Left kidney (tissue), 2 donors: Measurements from ENCODE around the gene TMEM203. TPM values are rescaled to one million over a fixed set of nuclear protein-coding genes. Genes with fewer than 3 reads are reported as not detected.

Experiments used
- DNase-seq: peaks from one replicate; pipeline ENCODE4 v3.0.0-alpha.2; 2013
- polyA plus RNA-seq: library from polyadenylated mRNA; unstranded; fragments of 120-200 nt; gene quantifications from one replicate; pipeline ENCODE4 v1.2.1, GENCODE V29; 2013; ENCODE audit not compliant: insufficient read length

Gene TMEM203
- polyA plus RNA-seq, 1 donor = 39.0 TPM

DNA sequence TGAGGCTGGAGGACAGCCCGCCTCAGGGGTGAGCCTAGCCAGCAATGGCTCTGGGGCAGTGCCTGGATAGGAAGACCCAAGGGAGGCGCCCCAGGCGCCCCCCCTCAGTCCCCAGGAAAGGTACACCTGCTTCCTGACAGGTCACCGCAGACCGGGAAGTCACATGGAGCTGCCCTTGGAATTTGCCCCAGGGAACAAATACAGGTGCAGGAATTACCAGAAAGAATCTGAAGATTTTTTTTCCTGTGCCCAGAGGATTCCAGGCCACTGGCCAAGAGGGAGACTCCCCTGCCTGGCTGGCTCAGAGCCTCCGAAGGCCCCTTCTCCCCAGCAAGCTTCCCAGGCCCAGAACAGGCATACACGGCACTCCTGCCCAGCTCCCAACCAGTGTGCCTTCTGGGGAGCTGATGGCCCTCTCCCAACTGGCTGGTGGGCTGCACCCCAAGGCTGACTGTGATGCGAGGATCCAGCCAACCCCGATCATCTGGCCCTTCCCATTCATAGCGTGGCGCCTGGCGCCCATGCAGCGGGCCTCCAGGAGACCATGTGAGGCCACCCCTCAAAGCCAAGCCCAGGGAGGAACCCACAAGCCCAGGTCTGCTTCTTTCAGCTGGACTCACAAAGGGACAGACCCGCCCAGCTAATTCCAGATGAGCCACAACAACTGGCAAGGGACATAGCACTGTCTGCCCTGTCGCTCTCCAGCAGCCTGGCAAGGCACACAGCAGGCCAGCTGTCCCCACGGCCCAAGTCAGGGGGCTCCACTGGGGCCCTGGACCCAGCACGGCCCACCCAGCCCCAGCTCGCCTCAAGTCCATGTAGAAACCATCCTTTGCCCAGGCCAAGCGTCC, 7.2 kb downstream of the TMEM203 start:
- DNase-seq = no peak

DNA sequence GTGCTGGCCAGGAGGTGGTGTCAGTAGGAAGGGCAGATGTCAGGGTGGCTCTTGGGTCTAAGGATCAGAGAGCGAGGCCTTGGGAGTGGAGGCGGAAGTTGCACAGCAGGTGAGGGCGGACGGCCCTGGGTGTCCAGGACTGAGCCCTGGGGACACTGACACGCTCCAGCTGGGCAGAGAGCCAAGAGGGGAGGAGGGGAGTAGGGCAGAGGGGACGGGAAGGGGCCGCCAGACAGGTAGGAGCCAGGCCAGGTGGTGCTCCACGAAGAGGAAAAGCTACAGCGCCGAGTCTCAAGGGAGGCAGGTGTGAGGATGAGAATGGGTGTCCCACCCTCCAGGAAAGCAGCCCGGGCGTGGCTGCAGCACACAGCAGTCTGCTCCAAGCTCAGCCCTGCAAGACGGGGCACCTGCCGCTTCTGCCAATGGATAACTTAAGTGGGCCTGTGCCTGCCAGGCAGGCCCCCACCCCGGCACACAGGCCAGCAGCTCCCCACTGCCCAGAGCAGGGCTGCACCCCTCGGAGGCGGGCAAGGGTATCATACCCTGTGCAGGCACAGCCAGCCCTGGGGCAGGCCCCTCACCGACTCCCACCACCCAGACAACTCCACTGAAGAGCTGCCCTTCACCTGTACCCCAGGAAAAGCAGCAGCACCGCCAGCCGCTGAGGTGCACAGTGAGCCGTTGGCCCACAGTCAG, 9.8 kb downstream of the TMEM203 start:
- DNase-seq = no peak

DNA sequence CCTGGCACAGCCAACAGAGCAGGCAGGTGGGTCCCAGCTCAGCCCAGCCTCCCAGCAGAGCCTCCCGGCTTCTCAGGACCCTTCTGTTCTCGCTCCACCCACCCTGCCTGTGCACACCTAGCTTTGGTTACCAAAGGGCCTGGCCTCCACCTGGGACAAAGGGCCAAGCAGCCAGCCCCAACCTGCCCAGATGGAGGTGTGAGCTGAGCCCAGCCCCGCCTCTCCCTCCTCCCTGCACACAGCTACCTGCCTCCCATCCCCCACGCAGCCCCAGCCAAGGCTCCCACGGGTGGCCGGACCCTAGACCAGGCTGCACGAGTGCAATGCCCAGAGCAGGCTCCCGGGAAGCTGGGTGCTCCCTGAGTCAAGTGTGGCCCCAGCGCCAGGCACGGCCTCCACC, 10.5 kb downstream of the TMEM203 start:
- DNase-seq = no peak

DNA sequence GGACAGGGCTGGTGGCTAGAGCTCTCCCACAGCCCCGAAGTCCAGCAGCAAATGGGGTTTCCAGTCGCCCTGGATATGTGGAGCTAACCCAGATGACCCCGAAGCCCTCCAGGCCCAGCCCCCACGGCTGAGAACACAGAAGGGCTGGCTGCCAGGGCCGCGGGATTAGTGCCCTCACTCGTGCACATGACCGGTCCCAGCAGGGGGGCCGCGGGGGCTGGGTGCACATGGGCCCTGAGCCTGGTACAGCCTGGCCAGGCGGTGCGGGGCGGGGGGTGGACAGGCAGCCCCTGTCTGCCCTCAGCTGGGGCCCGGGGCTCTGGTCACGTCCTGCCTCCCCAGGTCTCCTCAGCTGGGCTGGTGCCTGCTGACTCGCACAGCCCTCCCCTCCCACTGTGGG, 11.1 kb downstream of the TMEM203 start:
- no peak for DNase-seq

GRCh38 chr9:137193771-137194170, 11.7 kb downstream of the TMEM203 start:
- DNase-seq = no peak

DNA sequence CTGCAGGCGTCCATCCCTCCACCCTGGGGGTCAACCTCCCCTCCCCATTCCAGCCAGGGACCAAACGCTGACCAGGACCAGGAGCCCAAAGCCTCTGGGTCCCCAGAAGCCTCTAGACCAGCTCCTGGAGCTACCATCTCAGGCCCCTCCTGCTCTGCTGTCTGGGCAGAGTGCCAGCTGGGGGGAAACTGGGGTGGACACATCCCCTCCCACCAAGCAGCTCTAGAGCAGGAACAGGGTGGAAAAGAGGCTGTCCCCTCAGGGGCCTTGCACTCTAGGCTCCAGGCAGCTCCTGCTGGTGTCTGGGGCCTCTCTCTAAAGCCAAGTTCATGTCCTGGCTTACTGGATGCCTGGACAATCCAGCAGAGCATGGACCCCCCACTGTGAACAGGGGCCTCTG, 12.6 kb downstream of the TMEM203 start:
- DNase-seq = no peak

- no peak for DNase-seq
These were observed 13.0 kb downstream of the TMEM203 start for GRCh38 chr9:137192448-137192780.

DNA sequence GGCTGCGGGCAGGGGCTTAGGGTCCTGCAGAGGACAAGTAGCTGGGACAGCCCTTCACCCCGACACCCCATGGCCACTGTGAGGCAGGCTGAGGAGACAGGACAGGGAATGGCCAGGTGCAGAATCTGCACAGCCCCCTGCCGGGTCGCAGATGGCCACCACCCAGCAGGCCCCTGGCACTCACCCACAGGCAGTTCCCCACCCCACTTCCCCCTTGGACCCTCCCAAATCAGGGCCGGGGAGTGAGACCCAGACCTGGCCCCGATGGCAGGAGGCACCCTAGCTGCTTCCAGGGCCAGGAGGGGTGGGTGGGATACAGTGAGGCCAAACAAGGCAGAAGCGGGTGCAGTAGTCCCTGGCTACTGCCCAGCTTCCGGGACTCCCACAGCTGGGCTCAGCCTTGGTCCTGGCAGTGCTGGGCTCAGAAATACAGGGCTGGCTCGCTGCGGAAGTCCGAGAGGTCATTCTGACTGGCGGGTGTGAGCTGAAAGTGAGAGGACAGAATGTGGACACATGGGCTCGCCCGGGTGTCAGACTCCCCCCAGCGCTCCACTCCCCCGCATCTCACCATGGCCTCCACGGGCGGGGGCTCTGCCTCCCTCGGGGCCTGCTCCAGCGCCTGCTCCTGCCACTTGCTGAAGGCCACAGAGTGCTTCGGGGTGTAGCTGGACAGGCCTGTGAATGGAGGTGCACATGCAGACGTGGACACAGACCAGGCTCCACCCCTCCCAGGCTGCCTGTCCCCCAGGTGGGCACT, 13.6 kb downstream of the TMEM203 start:
- no peak for DNase-seq

GRCh38 chr9:137191245-137191644, 14.2 kb downstream of the TMEM203 start:
- no peak for DNase-seq

DNA sequence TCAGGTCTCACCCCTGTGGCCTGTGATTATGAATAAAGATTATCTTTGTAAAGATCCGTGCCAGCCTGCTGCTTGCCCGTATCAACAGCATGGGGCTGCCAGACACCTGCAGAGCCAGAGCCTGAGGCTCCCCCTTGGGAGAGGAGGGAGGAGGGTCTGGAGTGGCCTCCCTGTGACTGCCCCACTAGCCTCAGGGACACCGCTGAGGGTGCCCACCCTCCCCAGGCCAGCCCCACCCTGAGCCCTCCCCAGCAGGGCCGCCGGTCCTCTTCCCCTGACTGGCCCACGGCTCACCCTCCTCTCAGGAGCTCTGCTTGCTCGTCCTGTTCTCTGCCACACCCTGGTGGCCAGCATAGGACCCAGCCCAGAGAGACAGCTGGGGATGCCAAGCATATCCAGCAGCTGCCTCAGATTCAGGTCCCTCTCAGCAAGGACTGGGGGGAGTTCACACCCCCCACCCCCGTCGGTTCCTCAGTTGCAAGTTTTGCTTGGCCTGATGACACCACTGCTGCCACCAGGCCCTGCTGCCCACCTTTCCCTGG, 15.1 kb downstream of the TMEM203 start:
- no peak for DNase-seq

DNA sequence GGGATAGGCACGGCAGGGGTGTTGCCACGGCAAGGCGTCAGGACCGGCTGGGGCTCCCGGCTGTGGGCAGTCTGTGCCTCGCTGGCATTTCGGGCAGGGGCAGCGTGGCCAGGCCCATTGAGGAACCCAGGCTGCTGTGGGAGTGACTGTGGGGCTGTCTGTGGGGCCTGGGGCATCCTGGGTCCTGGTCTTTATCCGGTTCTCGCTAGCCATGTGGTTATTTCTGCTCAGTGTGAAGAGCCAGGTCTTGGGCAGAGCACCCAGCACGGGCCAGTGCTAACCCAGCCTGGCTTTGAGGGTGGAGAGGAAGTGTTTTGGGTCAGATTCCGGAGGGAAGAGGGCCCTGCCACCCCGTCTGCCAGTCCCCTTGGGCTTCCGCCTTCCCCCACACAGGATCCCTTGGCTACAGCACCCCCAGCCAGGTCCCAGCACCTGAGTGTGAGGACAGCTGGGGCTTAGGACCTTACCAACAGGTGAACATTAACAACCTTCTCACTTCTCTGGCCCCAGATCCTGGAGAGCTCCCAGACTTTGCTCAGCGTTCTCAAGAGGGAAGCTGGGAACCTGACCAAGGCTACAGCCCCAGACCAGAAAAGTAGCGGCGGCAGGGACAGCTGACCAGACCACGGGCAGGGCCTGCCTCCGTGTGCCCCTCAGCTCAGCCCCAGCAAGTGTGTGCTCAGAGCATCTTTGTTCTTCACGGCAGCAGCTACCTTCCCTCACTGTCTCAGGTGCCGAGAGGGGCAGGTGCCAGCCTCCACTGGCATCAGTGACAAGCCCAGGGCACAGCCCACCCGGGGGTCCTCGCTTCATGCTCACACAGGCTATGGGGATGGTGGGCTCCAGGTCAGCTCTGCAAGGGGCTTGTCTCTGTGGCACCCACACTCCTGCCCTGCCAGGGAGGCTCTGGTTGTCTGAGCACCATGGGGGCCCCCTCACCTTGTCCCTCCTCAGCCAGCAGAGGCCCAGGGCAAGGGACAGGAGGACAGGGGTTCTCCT, 15.9 kb downstream of the TMEM203 start:
- DNase-seq = no peak

GRCh38 chr9:137188490-137189296, 16.8 kb downstream of the TMEM203 start, which contains the start of the genes ANAPC2 and SSNA1:
Gene ANAPC2 (minus strand): TSS chr9:137188560. CDS start chr9:137188532, 28 bp downstream.
Gene SSNA1 (plus strand): TSS chr9:137188676. CDS start chr9:137188727, 51 bp downstream.
- DNase-seq = peak; percentile 93

DNA sequence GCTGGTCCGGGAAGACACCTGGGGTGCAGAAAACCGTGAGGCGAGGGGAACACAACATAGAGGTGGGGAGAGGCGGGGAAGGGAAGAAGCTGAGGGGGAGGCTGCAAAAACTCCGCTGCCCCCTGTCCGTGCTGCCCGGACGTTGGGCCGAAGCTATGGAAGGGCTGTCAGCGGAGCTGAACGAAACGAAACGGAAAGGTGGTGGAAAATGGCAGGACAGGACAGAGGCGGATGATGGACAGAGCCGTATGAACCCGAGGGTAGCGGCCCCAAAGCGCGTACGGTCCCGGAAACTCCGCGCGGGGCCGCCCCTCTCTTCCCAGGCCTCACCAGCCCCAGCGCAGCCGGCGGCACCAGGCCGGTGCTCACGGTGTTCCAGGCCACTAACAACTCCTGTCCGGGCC, 17.4 kb downstream of the TMEM203 start:
- no peak for DNase-seq

DNA sequence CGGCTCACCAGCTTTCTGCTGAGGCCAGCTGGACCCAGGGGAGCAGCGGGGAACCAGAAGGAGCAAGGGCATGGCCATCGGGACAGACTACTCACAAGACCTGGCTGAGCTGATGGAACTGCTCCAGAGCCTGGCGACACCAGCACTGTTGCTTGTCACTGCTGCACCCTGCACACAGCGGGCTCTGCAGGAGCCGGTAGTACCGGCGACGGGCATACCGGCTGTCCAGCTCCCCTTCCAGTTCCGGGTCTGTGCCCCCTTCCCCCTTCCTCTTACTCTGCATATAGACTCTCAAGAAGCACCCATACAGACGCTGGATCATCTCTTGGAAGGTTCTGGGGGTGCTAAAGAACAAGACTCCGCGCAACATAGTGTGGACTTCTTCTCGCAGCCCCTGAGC, 18.1 kb downstream of the TMEM203 start:
- DNase-seq = no peak

GRCh38 chr9:137186385-137186784, 19.1 kb downstream of the TMEM203 start:
- DNase-seq = no peak

DNA sequence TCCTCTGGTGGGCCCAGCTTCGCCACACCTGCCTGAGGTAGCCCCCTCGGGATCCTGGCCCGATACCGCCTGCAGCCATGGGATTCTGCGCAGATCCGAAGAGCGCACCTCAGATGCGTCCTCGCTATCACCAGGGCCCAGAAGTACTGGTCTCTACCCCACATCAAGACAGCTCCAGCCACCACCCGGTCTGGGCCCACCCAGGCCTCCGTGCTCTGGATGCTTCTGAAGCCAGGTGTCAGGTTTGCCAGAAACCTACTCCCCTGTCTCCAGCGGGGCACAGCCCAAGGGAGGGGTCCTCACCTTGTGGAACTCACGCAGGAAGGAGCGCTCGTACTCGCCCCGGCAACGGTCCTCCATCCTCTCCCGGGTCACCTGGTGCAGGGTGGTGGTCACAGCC, 19.5 kb downstream of the TMEM203 start:
- DNase-seq = no peak

- no peak for DNase-seq
These were observed 20.4 kb downstream of the TMEM203 start for GRCh38 chr9:137184881-137185660.

- DNase-seq = no peak
These were observed 21.4 kb downstream of the TMEM203 start for GRCh38 chr9:137183980-137184595.

GRCh38 chr9:137182836-137183235, 22.6 kb downstream of the TMEM203 start:
- no peak for DNase-seq
